GM12891 (cell line): ENCODE results near the gene SEMA3A.

ENCODE experiments used
- PAX5 ChIP-seq: IDR thresholded peaks from 2 replicates; pipeline ENCODE4 v1.6.1; 2011; ENCODE audit warnings: low read length, moderate library complexity, mild to moderate bottlenecking; ENCODE audit not compliant: insufficient read depth, severe bottlenecking
- POLR2A ChIP-seq: IDR thresholded peaks from 2 replicates; pipeline ENCODE4 v1.6.1; 2011; ENCODE audit warnings: low read depth, low read length, control low read depth
- POLR2AphosphoS5 ChIP-seq: IDR thresholded peaks from 2 replicates; pipeline ENCODE4 v1.6.1; 2011; ENCODE audit warnings: low read depth, low read length, control low read depth
- TAF1 ChIP-seq: IDR thresholded peaks from 2 replicates; pipeline ENCODE4 v1.6.1; 2011; ENCODE audit warnings: low read depth, low read length, control low read depth

GRCh38 chr7:84152995-84153394 lies 41.6 kb downstream of the SEMA3A start:
- TF ChIP-seq POLR2A (no peak), POLR2AphosphoS5 (no peak), TAF1 (no peak), PAX5 (no peak)
